GM19395 (cell line): ENCODE measurements around the gene SLC35D2.
A peak's percentile ranks its signal among the peaks of the same experiment; 100 is the strongest.
"Not testable (repeated sequence)": the region's sequence is repeated elsewhere in the genome, so short reads cannot be mapped to it uniquely, and the experiment has no call there.

ENCODE experiments used
- ATAC-seq: cut with Tn5 transposase; IDR thresholded peaks from one replicate; pipeline ENCODE4 v1.9.1; 2021; ENCODE audit warnings: mild to moderate bottlenecking, moderate library complexity; ENCODE audit not compliant: unreplicated experiment

Gene SLC35D2

GRCh38 chr9:96361668-96362067 lies 21.8 kb downstream of the SLC35D2 start:
- no peak for ATAC-seq

- ATAC-seq: no peak
Measured at GRCh38 chr9:96360976-96361375, 22.5 kb downstream of the SLC35D2 start.

- ATAC-seq: not testable (repeated sequence)
Measured at GRCh38 chr9:96360523-96360922, 23.0 kb downstream of the SLC35D2 start.

GRCh38 chr9:96350866-96351265 lies 32.6 kb downstream of the SLC35D2 start:
- no peak for ATAC-seq

- ATAC-seq: no peak
Measured at GRCh38 chr9:96348261-96348660, 35.2 kb downstream of the SLC35D2 start.

- ATAC-seq: no peak
Measured at GRCh38 chr9:96345551-96345950, 38.0 kb downstream of the SLC35D2 start.

GRCh38 chr9:96344458-96345180 lies 38.9 kb downstream of the SLC35D2 start:
- no peak for ATAC-seq

- ATAC-seq: no peak
Measured at GRCh38 chr9:96343515-96344360, 39.8 kb downstream of the SLC35D2 start.

GRCh38 chr9:96342571-96343245 lies 40.8 kb downstream of the SLC35D2 start:
- no peak for ATAC-seq

GRCh38 chr9:96340707-96341106 lies 42.8 kb downstream of the SLC35D2 start:
- ATAC-seq: no peak

GRCh38 chr9:96338299-96338698 lies 45.2 kb downstream of the SLC35D2 start:
- no peak for ATAC-seq

GRCh38 chr9:96333958-96334357 lies 49.6 kb downstream of the SLC35D2 start:
- no peak for ATAC-seq

- no peak for ATAC-seq
Measured at GRCh38 chr9:96331236-96331947, 52.1 kb downstream of the SLC35D2 start.

GRCh38 chr9:96327694-96328352 lies 55.7 kb downstream of the SLC35D2 start:
- ATAC-seq: peak; percentile 74

GRCh38 chr9:96323169-96323568 lies 60.3 kb downstream of the SLC35D2 start:
- ATAC-seq: no peak

- not testable (repeated sequence) for ATAC-seq
Measured at GRCh38 chr9:96322736-96323135, 60.8 kb downstream of the SLC35D2 start.

- not testable (repeated sequence) for ATAC-seq
Measured at GRCh38 chr9:96322210-96322609, 61.3 kb downstream of the SLC35D2 start.

GRCh38 chr9:96321515-96321914 lies 62.0 kb downstream of the SLC35D2 start:
- no peak for ATAC-seq

GRCh38 chr9:96320749-96321280 lies 62.7 kb downstream of the SLC35D2 start:
- ATAC-seq: no peak

GRCh38 chr9:96318921-96319565 lies 64.5 kb downstream of the SLC35D2 start:
- no peak for ATAC-seq
